Natural killer cell treated with Interleukin-12 subunit alpha and Interleukin-12 subunit beta and Interleukin-15 and Interleukin-18, amount 100 ng/mL, for 72 hours (primary cell): Measurements from ENCODE around the gene NCOA7. TPM values are rescaled to one million over a fixed set of nuclear protein-coding genes. Genes with fewer than 3 reads are reported as not detected.

ENCODE experiments used
- ATAC-seq, 2 donors: fragments of 150-1000 bp; cut with Tn5 transposase in 1 of 2; sonication (Bioruptor Pico), chemical (Tn5 transposase) in 1 of 2; 2 replicates each; pipeline ENCODE4 v1.10.0; 2021
- DNase-seq: peaks from one replicate; pipeline ENCODE4 v3.0.0; 2022; ENCODE audit warnings: low spot score
- H3K27ac Mint-ChIP-seq, 2 donors: 1 replicate in 1 of 2; 2 replicates in 1 of 2; pipeline ENCODE4 v1.8.0; 2022; ENCODE audit warnings: mixed read lengths in 2 of 2, mild to moderate bottlenecking in 1 of 2, moderate library complexity in 1 of 2
- H3K27me3 Mint-ChIP-seq, 2 donors: 1 replicate in 1 of 2; 2 replicates in 1 of 2; pipeline ENCODE4 v1.8.0; 2022; ENCODE audit warnings: mixed read lengths in 2 of 2
- H3K36me3 Mint-ChIP-seq: one replicate; pipeline ENCODE4 v1.8.0; 2022; ENCODE audit warnings: mixed read lengths
- H3K4me1 Mint-ChIP-seq, 2 donors: 1 replicate in 1 of 2; 2 replicates in 1 of 2; pipeline ENCODE4 v1.8.0; 2022; ENCODE audit warnings: low read depth in 2 of 2, mixed read lengths in 2 of 2, mild to moderate bottlenecking in 1 of 2
- H3K4me3 Mint-ChIP-seq: one replicate; pipeline ENCODE4 v1.8.0; 2022; ENCODE audit warnings: mixed read lengths
- H3K9me3 Mint-ChIP-seq: 2 replicates; pipeline ENCODE4 v1.8.0; 2022; ENCODE audit warnings: mixed read lengths
- total RNA-seq, 2 donors: library from RNA; stranded (reverse); gene quantifications; one replicate each; pipeline ENCODE4 v1.2.3, GENCODE V29; 2022

Gene NCOA7
- total RNA-seq, 2 donors from 2014 or later: 41.4 to 63.9 TPM

GRCh38 chr6:125853756-125854155 lies 63.0 kb downstream of the NCOA7 start:
- DNase-seq: no peak
- H3K4me3 Mint-ChIP-seq: no peak overlapping the region
- no peaks in the 10 kb centered on the region for H3K27me3 Mint-ChIP-seq
- peaks cover 19% of the 10 kb centered on the region for H3K36me3 Mint-ChIP-seq
- peaks cover 16 to 35% of the 10 kb centered on the region in 2 donors for H3K4me1 Mint-ChIP-seq
- no peak overlapping the region for H3K27ac Mint-ChIP-seq
- no peaks in the 10 kb centered on the region for H3K9me3 Mint-ChIP-seq
- no peak for ATAC-seq

DNA sequence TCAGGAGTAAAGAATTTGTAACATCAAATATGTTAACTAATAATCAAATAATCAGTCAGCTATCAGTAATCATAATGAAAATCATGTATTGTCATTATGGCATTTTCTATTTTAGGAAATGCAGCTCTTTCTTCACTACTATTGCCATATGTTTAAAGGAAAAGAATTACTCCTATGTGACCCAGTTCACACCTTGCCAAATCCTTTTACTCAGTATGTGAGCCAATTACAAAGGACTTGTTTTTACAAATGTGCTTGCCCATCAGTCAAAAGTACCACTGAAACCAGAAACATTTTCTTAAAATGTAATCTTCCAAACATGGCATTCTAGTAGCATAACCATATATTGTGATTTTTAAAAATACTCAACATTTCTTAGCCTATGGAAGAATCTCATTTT lies 63.6 kb downstream of the NCOA7 start:
- no peaks in the 10 kb centered on the region for H3K9me3 Mint-ChIP-seq
- no peaks in the 10 kb centered on the region for H3K27me3 Mint-ChIP-seq
- ATAC-seq (no peak), DNase-seq (no peak)
- peak overlapping the region in 1 of 2 donors; percentile 13 for H3K27ac Mint-ChIP-seq
- peaks cover 19% of the 10 kb centered on the region for H3K36me3 Mint-ChIP-seq
- H3K4me1 Mint-ChIP-seq: peaks cover 19 to 40% of the 10 kb centered on the region in 2 donors
- H3K4me3 Mint-ChIP-seq: no peak overlapping the region

DNA sequence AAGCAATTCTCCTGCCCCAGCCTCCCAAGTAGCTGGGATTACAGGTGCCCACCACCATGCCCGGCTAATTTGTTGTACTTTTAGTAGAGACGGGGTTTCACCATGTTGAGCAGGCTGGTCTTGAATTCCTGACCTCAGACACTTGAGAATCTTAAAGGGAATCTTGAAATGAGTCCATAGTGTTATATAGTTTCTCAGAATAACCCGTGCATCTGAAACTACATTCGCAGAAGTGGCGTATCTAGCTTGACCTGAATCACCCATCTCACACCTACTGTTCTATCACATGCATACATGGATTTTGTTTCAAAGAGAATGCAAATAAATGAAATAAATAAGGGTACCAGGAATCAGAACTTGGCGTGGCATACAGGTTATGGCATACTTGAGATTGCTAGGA lies 65.0 kb downstream of the NCOA7 start:
- ATAC-seq (peak; percentile 55 to 91), DNase-seq (no peak)

GRCh38 chr6:125857846-125858245 lies 67.1 kb downstream of the NCOA7 start:
- Mint-ChIP-seq H3K4me1 (peaks cover 12 to 36% of the 10 kb centered on the region in 2 donors), H3K36me3 (peaks cover 7% of the 10 kb centered on the region), H3K9me3 (no peaks in the 10 kb centered on the region), H3K27ac (no peak overlapping the region), H3K27me3 (no peaks in the 10 kb centered on the region), H3K4me3 (no peak overlapping the region)
- ATAC-seq (no peak), DNase-seq (no peak)

More for the DNA sequence above, 65.0 kb downstream of the NCOA7 start:
- H3K9me3 Mint-ChIP-seq: no peaks in the 10 kb centered on the region
- H3K27ac Mint-ChIP-seq: peak overlapping the region in 1 of 2 donors; percentile 62
- peak overlapping the region; percentile 53 for H3K4me3 Mint-ChIP-seq
- H3K4me1 Mint-ChIP-seq: peaks cover 17 to 40% of the 10 kb centered on the region in 2 donors
- H3K27me3 Mint-ChIP-seq: no peaks in the 10 kb centered on the region
- peaks cover 19% of the 10 kb centered on the region for H3K36me3 Mint-ChIP-seq

GRCh38 chr6:125858427-125859320 lies 67.9 kb downstream of the NCOA7 start:
- Mint-ChIP-seq H3K4me1 (peaks cover 8 to 28% of the 10 kb centered on the region in 2 donors), H3K9me3 (no peaks in the 10 kb centered on the region), H3K4me3 (no peak overlapping the region), H3K36me3 (no peaks in the 10 kb centered on the region), H3K27ac (peak overlapping the region; percentile 3 to 10), H3K27me3 (no peaks in the 10 kb centered on the region)
- ATAC-seq: peak; percentile 61 to 70
- DNase-seq: no peak

DNA sequence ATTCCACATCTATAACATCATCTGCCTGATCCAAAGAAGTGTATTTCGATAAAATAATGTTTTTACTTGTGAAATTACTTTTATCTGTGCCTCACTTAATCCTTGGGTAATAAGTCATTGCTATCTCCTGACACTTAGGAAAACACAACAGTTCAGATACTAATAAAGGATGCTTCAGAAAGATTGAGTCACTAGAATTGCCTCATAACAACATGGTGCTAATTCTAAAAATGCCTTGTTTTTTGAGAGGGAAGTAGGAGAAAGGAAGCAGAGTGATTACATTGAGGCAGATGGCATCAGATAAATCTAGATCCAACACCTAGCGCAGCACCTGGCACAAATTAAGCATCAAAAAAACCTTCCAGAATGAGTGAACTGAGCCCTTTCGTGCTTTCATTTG lies 69.0 kb downstream of the NCOA7 start:
- peaks cover 7 to 22% of the 10 kb centered on the region in 2 donors for H3K4me1 Mint-ChIP-seq
- H3K4me3 Mint-ChIP-seq: no peak overlapping the region
- no peak overlapping the region for H3K27ac Mint-ChIP-seq
- ATAC-seq (no peak), DNase-seq (no peak)
- H3K36me3 Mint-ChIP-seq: no peaks in the 10 kb centered on the region
- H3K27me3 Mint-ChIP-seq: no peaks in the 10 kb centered on the region
- no peaks in the 10 kb centered on the region for H3K9me3 Mint-ChIP-seq

GRCh38 chr6:125863023-125863422 lies 72.3 kb downstream of the NCOA7 start:
- Mint-ChIP-seq H3K27ac (no peak overlapping the region), H3K36me3 (no peaks in the 10 kb centered on the region), H3K9me3 (no peaks in the 10 kb centered on the region), H3K27me3 (no peaks in the 10 kb centered on the region), H3K4me1 (peaks cover 7 to 10% of the 10 kb centered on the region in 2 donors), H3K4me3 (no peak overlapping the region)
- ATAC-seq: no peak
- no peak for DNase-seq

GRCh38 chr6:125865015-125865414 lies 74.3 kb downstream of the NCOA7 start:
- Mint-ChIP-seq H3K4me1 (peaks cover 0 to 8% of the 10 kb centered on the region in 2 donors), H3K4me3 (no peak overlapping the region), H3K9me3 (no peaks in the 10 kb centered on the region), H3K36me3 (no peaks in the 10 kb centered on the region), H3K27me3 (no peaks in the 10 kb centered on the region), H3K27ac (no peak overlapping the region)
- DNase-seq (no peak), ATAC-seq (no peak)

GRCh38 chr6:125866433-125866832 lies 75.7 kb downstream of the NCOA7 start:
- DNase-seq (no peak), ATAC-seq (no peak)
- H3K27ac Mint-ChIP-seq: no peak overlapping the region
- no peak overlapping the region for H3K4me3 Mint-ChIP-seq
- H3K36me3 Mint-ChIP-seq: no peaks in the 10 kb centered on the region
- no peaks in the 10 kb centered on the region for H3K9me3 Mint-ChIP-seq
- peaks cover 9 to 19% of the 10 kb centered on the region in 2 donors for H3K4me1 Mint-ChIP-seq
- no peaks in the 10 kb centered on the region for H3K27me3 Mint-ChIP-seq

DNA sequence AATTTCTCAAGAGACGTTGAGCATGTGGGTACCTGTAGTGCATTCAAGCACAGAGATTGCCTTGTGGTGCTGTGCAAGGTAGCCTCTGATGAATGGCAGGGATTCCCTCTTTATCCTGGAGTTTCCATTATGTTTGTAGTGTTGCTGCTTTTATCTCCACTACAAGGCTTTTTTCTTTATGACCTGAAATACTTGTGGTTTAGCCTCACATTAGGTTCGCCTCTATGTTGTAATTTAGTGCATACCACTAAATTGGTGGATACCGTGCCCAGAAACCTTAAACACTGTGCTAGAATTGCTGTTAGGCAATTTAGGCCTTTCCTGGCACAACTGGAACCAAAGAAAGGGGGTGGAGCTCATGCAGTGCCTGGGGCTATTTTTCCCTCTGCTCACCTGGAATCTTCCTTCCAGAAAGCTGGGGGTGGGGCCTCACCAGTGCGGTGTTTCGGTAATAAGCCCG lies 76.8 kb downstream of the NCOA7 start:
- no peaks in the 10 kb centered on the region for H3K9me3 Mint-ChIP-seq
- no peaks in the 10 kb centered on the region for H3K36me3 Mint-ChIP-seq
- DNase-seq (no peak), ATAC-seq (no peak)
- H3K4me1 Mint-ChIP-seq: peaks cover 14 to 22% of the 10 kb centered on the region in 2 donors
- no peaks in the 10 kb centered on the region for H3K27me3 Mint-ChIP-seq
- H3K4me3 Mint-ChIP-seq: no peak overlapping the region
- no peak overlapping the region for H3K27ac Mint-ChIP-seq

- no peak for DNase-seq
- H3K27ac Mint-ChIP-seq: no peak overlapping the region
- H3K4me3 Mint-ChIP-seq: no peak overlapping the region
- H3K9me3 Mint-ChIP-seq: no peaks in the 10 kb centered on the region
- H3K36me3 Mint-ChIP-seq: no peaks in the 10 kb centered on the region
- peak in 1 of 2 donors; percentile 33 for ATAC-seq
- H3K4me1 Mint-ChIP-seq: peaks cover 14 to 22% of the 10 kb centered on the region in 2 donors
- H3K27me3 Mint-ChIP-seq: no peaks in the 10 kb centered on the region
These were observed 77.5 kb downstream of the NCOA7 start for GRCh38 chr6:125868252-125868651.

DNA sequence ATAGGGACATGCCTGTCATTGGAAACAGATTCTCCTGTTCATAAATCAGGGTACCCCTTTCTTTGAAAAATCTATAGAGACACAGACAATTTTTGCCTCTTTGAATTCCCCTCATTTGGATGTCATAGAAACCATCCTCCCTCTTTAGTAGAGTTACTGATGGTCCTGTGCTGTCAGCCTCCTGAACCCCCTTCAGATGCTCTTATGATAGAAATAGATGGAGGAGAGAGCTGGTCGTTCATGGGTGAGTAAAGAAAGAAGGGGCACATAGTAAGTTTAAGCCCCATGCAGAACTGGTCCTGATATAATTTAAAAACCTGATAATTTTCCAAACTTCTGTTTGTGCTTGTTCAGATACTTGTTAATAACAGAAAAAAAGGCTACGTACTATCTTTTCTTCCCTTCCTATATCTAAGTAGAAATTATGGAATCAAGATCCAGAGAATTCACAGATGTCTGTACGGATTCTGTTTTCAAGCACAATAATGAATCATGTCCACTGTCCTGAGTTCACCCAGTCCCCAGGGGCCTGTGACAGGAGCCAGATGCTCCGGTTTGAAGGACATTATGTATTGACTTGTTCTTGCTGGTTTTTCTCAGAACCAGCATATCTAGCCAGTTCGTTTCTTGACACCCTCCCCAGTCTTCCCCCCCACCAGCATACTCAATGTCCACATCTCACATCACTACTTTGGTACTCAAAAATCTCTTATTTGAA lies 78.1 kb downstream of the NCOA7 start:
- Mint-ChIP-seq H3K4me1 (peaks cover 14 to 25% of the 10 kb centered on the region in 2 donors), H3K36me3 (no peaks in the 10 kb centered on the region), H3K27ac (no peak overlapping the region), H3K27me3 (no peaks in the 10 kb centered on the region), H3K4me3 (no peak overlapping the region), H3K9me3 (no peaks in the 10 kb centered on the region)
- no peak for DNase-seq
- ATAC-seq: no peak

DNA sequence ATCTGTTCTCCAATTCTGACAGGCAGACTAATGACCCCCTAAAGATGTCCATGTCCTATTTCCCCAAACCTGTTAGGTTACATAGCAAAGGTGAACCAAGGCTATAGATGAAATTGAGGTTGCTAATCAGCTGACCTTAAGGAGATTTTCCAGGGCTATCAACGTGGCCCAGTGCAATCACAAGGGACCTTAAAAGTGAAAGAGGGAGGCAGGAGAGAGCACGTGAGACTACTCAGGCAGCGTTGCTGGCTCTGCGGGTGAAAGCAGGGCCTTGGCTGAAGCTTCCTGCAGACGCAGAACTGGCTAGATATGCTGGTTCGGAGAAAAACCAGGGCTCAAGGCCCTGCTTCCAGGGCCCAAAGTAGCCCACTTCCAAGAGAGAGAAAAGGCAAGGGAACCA lies 78.7 kb downstream of the NCOA7 start:
- H3K4me1 Mint-ChIP-seq: peaks cover 14 to 25% of the 10 kb centered on the region in 2 donors
- H3K9me3 Mint-ChIP-seq: no peaks in the 10 kb centered on the region
- ATAC-seq: no peak
- no peaks in the 10 kb centered on the region for H3K36me3 Mint-ChIP-seq
- no peak overlapping the region for H3K27ac Mint-ChIP-seq
- H3K4me3 Mint-ChIP-seq: no peak overlapping the region
- H3K27me3 Mint-ChIP-seq: no peaks in the 10 kb centered on the region
- DNase-seq: no peak

- Mint-ChIP-seq H3K9me3 (no peaks in the 10 kb centered on the region), H3K4me1 (peaks cover 14 to 25% of the 10 kb centered on the region in 2 donors), H3K36me3 (peaks cover 7% of the 10 kb centered on the region), H3K4me3 (no peak overlapping the region), H3K27ac (peak overlapping the region in 1 of 2 donors; percentile 73), H3K27me3 (no peaks in the 10 kb centered on the region)
- no peak for DNase-seq
- peak in 1 of 2 donors; percentile 41 for ATAC-seq
These were observed 80.6 kb downstream of the NCOA7 start for GRCh38 chr6:125871365-125871764.
